PFSK-1 (cell line): Measurements from ENCODE around the gene MTCH1.

Experiments used
- POLR2AphosphoS5 ChIP-seq: IDR thresholded peaks from 2 replicates; pipeline ENCODE4 v1.6.1; 2012; ENCODE audit warnings: low read depth, mild to moderate bottlenecking, control low read depth, low read length, moderate library complexity
- REST ChIP-seq, 2 experiments: IDR thresholded peaks; 2 replicates each; pipeline versions ENCODE4 v1.6.1 to v1.8.0; 2011 to 2012; ENCODE audit warnings: low read depth in 2 of 2, low read length in 2 of 2, control low read depth in 1 of 2, inconsistent platforms in 1 of 2, mild to moderate bottlenecking in 1 of 2, moderate library complexity in 1 of 2; ENCODE audit not compliant: insufficient read depth in 1 of 2

- no peak for TF ChIP-seq POLR2AphosphoS5
- no peak for TF ChIP-seq REST (IDR thresholded peaks at IDR 0.05; ENCODE audit: insufficient read depth in 1 of 2, low read depth in 2 of 2, low read length in 2 of 2)
Observed at GRCh38 chr6:36998723-36999038, 12.7 kb upstream of the MTCH1 start.
